BJ (cell line): ENCODE results near the gene CCDC116. TPM values are rescaled to one million over a fixed set of nuclear protein-coding genes. Genes with fewer than 3 reads are reported as not detected.

Source experiments
- CTCF ChIA-PET: fragments of 350-600 bp; formaldehyde crosslinking; extraction: SDS; loops from one replicate; lab custom pipeline; 2021; ENCODE audit warnings: antibody characterized with exemption, inconsistent platforms; lab: Yijun Ruan, JAX
- POLR2A ChIA-PET: fragments of 300-600 bp; sonication (Branson Sonifier 250); formaldehyde crosslinking; extraction: SDS; loops from one replicate; lab custom pipeline; 2021; ENCODE audit warnings: antibody characterized with exemption; lab: Charles Lee
- DNase-seq: peaks from one replicate; pipeline ENCODE4 v3.0.0-alpha.2; 2011; ENCODE audit warnings: low read depth
- H3K27me3 ChIP-seq: 2 replicates; pipeline ENCODE4 v1.6.0; 2011; ENCODE audit warnings: low read length; ENCODE audit not compliant: control insufficient read depth, insufficient read depth
- H3K36me3 ChIP-seq: 2 replicates; pipeline ENCODE4 v1.5.1; 2011; ENCODE audit warnings: low read length; ENCODE audit not compliant: control insufficient read depth, insufficient read depth
- H3K4me3 ChIP-seq: 2 replicates; pipeline ENCODE4 v1.5.1; 2011; ENCODE audit warnings: low read depth, mild to moderate bottlenecking, control low read depth, low read length
- polyA minus RNA-seq: library from RNA; depleted of rRNA, polyadenylated mRNA; stranded (reverse); fragments of >200 nt; gene quantifications from 2 replicates; pipeline ENCODE4 v1.2.3, GENCODE V29; 2011; rRNA and poly(A)+ RNA removed
- polyA plus RNA-seq: library from polyadenylated mRNA; depleted of rRNA; stranded (reverse); fragments of >200 nt; gene quantifications from 2 replicates; pipeline ENCODE4 v1.2.3, GENCODE V29; 2011; rRNA removed
- TF ChIP-seq, protein P1 (sequence below): IDR thresholded peaks from 2 replicates; pipeline ENCODE4 v1.5.1; 2011; ENCODE audit warnings: low read depth, mild to moderate bottlenecking, control low read depth, inconsistent platforms, low read length, moderate library complexity; ENCODE audit not compliant: insufficient read depth

The CCDC116 gene, protein sequence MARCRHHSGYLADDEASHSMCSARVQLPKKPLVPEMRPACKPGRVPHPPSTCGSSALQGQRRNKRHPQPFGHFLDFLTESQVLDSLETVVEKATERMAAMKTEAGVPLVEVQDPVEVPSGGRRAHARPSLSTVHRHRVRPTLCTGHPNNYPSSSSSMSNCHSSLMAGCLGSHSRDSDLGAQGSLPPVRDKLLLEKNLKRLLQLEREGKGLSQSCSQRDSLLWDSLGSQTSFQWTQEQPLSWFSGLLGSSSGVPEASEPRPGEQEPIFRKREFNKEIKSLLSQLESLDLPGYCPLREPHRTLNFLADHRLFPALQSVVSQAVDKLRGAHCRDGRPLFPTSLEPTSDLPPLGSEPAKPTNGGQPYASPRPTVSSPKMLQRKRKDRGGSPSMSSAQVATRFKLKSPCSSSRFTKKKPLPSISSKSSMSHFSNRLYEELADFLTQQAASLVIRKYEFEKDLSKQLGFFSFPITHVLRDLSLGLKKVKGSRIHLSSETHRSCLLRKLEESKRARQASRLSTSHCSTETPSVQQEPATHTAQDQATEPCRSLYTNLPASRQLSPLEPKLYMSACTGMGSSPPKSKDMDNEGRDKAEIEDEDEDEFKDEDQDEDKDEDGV
- polyA plus RNA-seq (0.10 and 0.13 TPM in 2 replicates), polyA minus RNA-seq (0.05 TPM in 1 of 2 replicates, not detected in the other)

DNA sequence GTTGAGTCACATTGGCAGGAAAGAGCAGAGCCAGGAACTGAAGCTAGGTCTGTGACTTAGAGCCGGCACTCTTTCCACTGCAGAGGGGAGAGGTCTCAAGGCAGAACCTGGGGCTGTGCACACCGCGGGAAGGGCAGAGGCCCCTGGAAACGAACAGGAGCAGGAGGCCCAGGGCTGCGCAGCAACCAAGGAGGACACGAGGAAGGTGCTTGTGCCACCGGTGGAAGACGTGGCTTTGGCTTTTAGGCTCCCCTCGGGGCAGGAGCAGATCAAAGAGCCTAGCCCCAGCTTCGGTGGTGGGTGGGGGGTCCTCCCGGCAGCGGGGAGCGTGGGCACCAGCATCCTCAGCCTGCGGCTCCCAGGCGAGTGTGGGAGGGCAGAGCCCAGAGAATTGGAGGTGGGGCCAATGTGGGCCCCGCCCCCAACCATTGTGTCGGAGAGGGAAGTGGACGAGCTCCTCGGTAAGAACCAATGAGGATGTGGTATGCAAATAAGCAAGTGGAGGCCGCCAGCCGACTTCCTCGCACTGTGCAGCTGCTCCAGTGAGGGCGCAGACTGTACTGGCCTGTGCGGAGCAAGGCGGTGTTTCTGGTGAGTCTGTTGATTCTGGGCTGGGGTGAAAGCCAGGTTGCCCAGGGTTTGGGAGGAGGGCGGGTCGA lies at the start of gene CCDC116:
Gene CCDC116 (plus strand): TSS at position 524 of the 659 bp plus-strand sequence. CDS start 422 bp downstream, outside the sequence.
- no peak within 1 kb of the TSS for H3K4me3 ChIP-seq
- POLR2A ChIA-PET, result no interaction called here
- CTCF ChIA-PET, result interaction anchor here (0.6 to 9.3 kb wide), 3 partner anchors 10 to 27 kb away, joined by 3 to 71 read pairs (median 56); partner anchors contain the start of gene SDF2L1
- H3K27me3 ChIP-seq, result no peaks in the 10 kb centered on the region
- H3K36me3 ChIP-seq, result peaks cover 3% of the 10 kb centered on the region
- TF ChIP-seq, protein P1, sequence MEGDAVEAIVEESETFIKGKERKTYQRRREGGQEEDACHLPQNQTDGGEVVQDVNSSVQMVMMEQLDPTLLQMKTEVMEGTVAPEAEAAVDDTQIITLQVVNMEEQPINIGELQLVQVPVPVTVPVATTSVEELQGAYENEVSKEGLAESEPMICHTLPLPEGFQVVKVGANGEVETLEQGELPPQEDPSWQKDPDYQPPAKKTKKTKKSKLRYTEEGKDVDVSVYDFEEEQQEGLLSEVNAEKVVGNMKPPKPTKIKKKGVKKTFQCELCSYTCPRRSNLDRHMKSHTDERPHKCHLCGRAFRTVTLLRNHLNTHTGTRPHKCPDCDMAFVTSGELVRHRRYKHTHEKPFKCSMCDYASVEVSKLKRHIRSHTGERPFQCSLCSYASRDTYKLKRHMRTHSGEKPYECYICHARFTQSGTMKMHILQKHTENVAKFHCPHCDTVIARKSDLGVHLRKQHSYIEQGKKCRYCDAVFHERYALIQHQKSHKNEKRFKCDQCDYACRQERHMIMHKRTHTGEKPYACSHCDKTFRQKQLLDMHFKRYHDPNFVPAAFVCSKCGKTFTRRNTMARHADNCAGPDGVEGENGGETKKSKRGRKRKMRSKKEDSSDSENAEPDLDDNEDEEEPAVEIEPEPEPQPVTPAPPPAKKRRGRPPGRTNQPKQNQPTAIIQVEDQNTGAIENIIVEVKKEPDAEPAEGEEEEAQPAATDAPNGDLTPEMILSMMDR, result no peak
- no peak for DNase-seq

DNA sequence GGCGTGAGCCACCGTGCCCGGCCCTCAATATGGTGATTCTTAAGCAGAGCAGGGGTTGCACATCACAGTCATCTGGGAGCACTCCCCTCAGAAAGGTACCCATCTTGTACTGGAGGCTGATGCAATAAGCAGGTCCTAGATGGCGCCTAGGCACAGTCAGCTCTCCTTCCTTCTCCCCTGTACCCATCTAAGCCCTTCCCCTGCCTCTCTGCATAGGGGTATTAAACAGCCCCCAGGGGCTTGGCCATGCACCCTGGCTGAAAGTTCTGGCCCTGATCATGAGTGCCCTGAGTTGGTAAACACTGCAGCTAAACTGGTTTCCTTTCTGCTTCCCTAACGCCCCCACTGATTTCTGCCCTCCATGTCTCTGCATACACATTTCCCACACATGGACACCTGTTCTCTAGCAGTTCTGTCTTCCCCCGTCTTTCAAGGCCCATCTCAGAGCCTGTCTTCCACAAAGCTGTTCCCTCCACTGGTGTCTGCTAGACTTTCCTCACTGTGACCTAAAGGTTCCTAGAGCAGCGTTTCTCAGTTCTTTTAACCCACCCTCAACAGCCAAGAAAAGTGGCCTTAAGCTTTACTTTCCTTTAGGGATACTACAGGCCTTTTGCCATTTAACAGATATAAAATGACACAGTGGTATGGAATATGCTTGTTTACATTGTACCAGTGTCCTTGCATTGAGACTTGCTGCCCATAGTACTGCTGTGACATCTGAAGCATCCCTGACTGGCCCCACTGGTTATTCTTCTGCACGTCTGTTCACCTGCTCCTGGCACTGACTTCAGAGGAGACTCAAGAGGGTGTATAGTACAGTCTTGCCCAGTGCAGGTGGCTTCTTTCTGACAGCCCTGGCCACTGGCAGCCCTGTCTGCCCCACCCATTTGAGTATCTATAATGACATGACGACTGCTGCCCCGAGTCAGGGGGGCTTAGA lies 49.5 kb upstream of the CCDC116 start:
- TF ChIP-seq, protein P1, result no peak
- POLR2A ChIA-PET, result no interaction called here
- CTCF ChIA-PET, result interaction anchor here (1.7 kb wide), 1 partner anchor 11 kb away, joined by 6 read pairs; no protein-coding TSS in a partner anchor

DNA sequence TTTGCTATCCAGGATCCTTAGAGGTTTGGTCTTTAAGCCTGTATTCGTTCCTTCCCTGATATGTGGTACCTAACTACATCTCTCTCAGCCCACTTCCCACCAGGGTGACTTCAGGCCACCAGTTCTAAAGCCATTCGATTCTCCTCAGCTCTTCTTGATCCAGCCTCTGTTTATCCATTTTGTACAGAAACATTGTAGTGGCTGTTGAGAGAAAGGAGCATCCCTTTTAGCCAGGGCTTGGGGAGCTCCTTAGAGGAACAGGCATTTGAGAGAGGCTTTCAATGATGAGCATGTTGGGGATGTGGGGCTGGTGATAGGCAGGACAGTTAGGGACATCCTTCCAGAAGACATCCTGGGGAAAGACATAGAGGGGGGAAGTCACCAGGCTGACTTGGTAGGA lies 47.2 kb upstream of the CCDC116 start:
- no peak for DNase-seq
- ChIA-PET CTCF (interaction anchor here (0.7 to 1.3 kb wide), 3 partner anchors 9 to 58 kb away, joined by 3 to 4 read pairs (median 4); no protein-coding TSS in a partner anchor), POLR2A (no interaction called here)
- Histone ChIP-seq H3K36me3 (no peaks in the 10 kb centered on the region), H3K27me3 (no peaks in the 10 kb centered on the region), H3K4me3 (no peak overlapping the region)
- TF ChIP-seq, protein P1, result no peak

More for the DNA sequence above, 49.5 kb upstream of the CCDC116 start:
- Histone ChIP-seq H3K4me3 (no peak overlapping the region), H3K36me3 (no peaks in the 10 kb centered on the region), H3K27me3 (no peaks in the 10 kb centered on the region)
- DNase-seq, result no peak

DNA sequence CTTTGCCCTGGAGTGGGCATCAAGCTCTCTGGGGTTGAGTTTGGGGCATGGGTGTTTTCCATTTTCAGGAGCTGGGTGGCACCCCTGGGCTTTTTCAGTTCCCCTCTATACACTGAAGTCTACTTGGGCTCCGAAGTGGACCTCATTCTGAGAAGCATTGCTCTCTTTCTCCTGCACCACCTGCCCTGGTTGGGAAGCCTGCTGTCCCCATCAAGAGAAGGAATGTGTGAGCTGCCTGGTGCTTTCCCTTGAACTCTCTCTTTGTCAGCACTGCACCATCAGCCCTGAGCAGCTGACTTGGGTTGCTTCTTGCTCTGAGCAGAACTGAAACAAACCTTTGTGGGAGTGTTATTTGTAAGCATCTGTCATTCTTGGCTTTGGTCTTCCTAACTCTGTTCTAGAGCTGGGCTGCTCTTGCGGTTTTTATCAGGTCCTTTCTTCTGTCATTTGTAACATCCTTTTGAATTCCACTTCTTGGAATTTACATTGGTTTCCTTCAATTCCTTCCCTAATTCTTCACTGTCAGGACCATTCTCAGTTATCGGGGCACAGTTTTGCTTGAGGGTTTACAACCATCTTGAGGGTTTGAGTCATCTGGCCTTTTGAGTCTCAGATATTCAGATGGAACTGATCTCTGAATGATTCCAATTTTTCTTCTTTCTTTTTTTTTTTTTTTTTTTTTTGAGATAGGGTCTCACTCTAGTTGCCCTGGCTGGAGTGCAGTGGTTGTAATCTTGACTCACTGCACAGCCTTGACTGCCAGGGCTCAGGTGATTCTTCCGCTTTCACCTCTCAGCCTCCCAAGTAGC lies 44.6 kb upstream of the CCDC116 start:
- CTCF ChIA-PET, result interaction anchor here (1.1 to 1.6 kb wide), 2 partner anchors 14 to 19 kb away, joined by 3 to 6 read pairs; no protein-coding TSS in a partner anchor
- Histone ChIP-seq H3K4me3 (no peak overlapping the region), H3K27me3 (no peaks in the 10 kb centered on the region), H3K36me3 (peaks cover 2% of the 10 kb centered on the region)
- POLR2A ChIA-PET, result no interaction called here
- TF ChIP-seq, protein P1, result no peak
- peak; percentile 8 for DNase-seq
